ENCODE data around the gene ZAR1L. TPM values are rescaled to one million over a fixed set of nuclear protein-coding genes. Genes with fewer than 3 reads are reported as not detected.
A peak's percentile ranks its signal among the peaks of the same experiment; 100 is the strongest.
"Not testable (repeated sequence)": the region's sequence is repeated elsewhere in the genome, so short reads cannot be mapped to it uniquely, and the experiment has no call there.

The ZAR1L gene
- total RNA-seq (not detected), total RNA-seq (0 to 2.0 (median 0.11) reads per million in 172 experiments)
- not detected for polyA plus RNA-seq (2013, experiment 1 of 2)
- polyA plus RNA-seq (2013, experiment 2 of 2), result 0.04 TPM

- Histone ChIP-seq H3K27me3 (ENCODE audit: control insufficient read depth in 1 of 2, insufficient read depth in 2 of 2, low read length in 2 of 2) (no peaks in the 10 kb centered on the region), H3K27ac (ENCODE audit: low read depth in 1 of 2, low read length in 2 of 2) (peak within 1 kb of the TSS; percentile 99 to 100), H3K4me3 (ENCODE audit: low read length) (peak within 1 kb of the TSS; percentile 84), H3K9me3 (ENCODE audit: control insufficient read depth in 1 of 2, insufficient read depth in 1 of 2, low read length in 2 of 2) (no peaks in the 10 kb centered on the region), H3K4me1 (ENCODE audit: insufficient read depth, low read length) (peaks cover 15% of the 10 kb centered on the region), H3K36me3 (ENCODE audit: insufficient read depth, low read length) (no peaks in the 10 kb centered on the region)
- H3K4me1 Mint-ChIP-seq (ENCODE audit: low read depth), result peaks cover 16% of the 10 kb centered on the region
- no peak for TF ChIP-seq CTCF (IDR thresholded peaks at IDR 0.05)
- POLR2A ChIA-PET, result interaction anchor here (0.7 to 3.2 kb wide), 22 partner anchors 9 to 1503 kb away, joined by 3 to 83 read pairs (median 6); partner anchors contain the start of genes HSPH1, N4BP2L1, N4BP2L2 and PDS5B
- ATAC-seq (ENCODE audit: poor library complexity), result peak; percentile 94
- peak within 1 kb of the TSS; percentile 96 for H3K4me3 Mint-ChIP-seq
- CTCF ChIA-PET, result interaction anchor here (0.5 to 1.3 kb wide), 3 partner anchors 12 to 1227 kb away, joined by 3 to 4 read pairs (median 3); no protein-coding TSS in a partner anchor
- peak within 1 kb of the TSS; percentile 100 for H3K27ac Mint-ChIP-seq
- H3K36me3 Mint-ChIP-seq (ENCODE audit: low read depth), result peaks cover 13% of the 10 kb centered on the region
- intact Hi-C loops (cut with DNase I, micrococcal nuclease), result loop anchor here (2.0 to 10.0 kb wide), 8 partner anchors 111 to 1499 kb away; partner anchors contain the start of genes HSPH1 (in 1 of the 2), N4BP2L2 (in 1 of the 2), PDS5B (in 1 of the 2) and RFC3 (in 1 of the 2)
- H3K27me3 Mint-ChIP-seq, result no peaks in the 10 kb centered on the region
- peak; percentile 74 to 95 (median 82) for DNase-seq
- H3K9me3 Mint-ChIP-seq, result no peaks in the 10 kb centered on the region
Measured at GRCh38 chr13:32315238-32316027, at the start of gene ZAR1L, which contains the start of gene BRCA2. Gene ZAR1L (minus strand): TSS chr13:32315363. CDS start chr13:32311925, 3,438 bp downstream. Gene BRCA2 (plus strand): TSS chr13:32315508. CDS start chr13:32316461, 953 bp downstream.

- H3K9me3 ChIP-seq (ENCODE audit: control insufficient read depth in 1 of 2, insufficient read depth in 1 of 2, low read length in 2 of 2), result no peaks in the 10 kb centered on the region
- Mint-ChIP-seq H3K9me3 (no peaks in the 10 kb centered on the region), H3K27me3 (no peaks in the 10 kb centered on the region), H3K4me3 (no peak overlapping the region), H3K36me3 (ENCODE audit: low read depth) (no peaks in the 10 kb centered on the region), H3K27ac (no peak overlapping the region), H3K4me1 (ENCODE audit: low read depth) (no peaks in the 10 kb centered on the region)
- H3K4me1 ChIP-seq (ENCODE audit: insufficient read depth, low read length), result no peaks in the 10 kb centered on the region
- POLR2A ChIA-PET, result no interaction called here
- no peak for TF ChIP-seq CTCF (IDR thresholded peaks at IDR 0.05)
- no peaks in the 10 kb centered on the region for H3K36me3 ChIP-seq (ENCODE audit: insufficient read depth, low read length)
- intact Hi-C loops (cut with DNase I, micrococcal nuclease), result no loop called here
- DNase-seq (no peak), ATAC-seq (ENCODE audit: poor library complexity) (no peak)
- H3K27ac ChIP-seq (ENCODE audit: low read depth in 1 of 2, low read length in 2 of 2), result no peak overlapping the region
- no peak overlapping the region for H3K4me3 ChIP-seq (ENCODE audit: low read length)
- no peaks in the 10 kb centered on the region for H3K27me3 ChIP-seq (ENCODE audit: control insufficient read depth in 1 of 2, insufficient read depth in 2 of 2, low read length in 2 of 2)
- CTCF ChIA-PET, result no interaction called here
Measured at GRCh38 chr13:32362574-32362973, 47.4 kb upstream of the ZAR1L start.

GRCh38 chr13:32355935-32356334, 40.8 kb upstream of the ZAR1L start:
- H3K9me3 ChIP-seq (ENCODE audit: control insufficient read depth in 1 of 2, insufficient read depth in 1 of 2, low read length in 2 of 2); H3K27me3 ChIP-seq (ENCODE audit: control insufficient read depth in 1 of 2, insufficient read depth in 2 of 2, low read length in 2 of 2); H3K27me3 Mint-ChIP-seq; H3K4me1 ChIP-seq (ENCODE audit: insufficient read depth, low read length); ATAC-seq (ENCODE audit: poor library complexity); H3K27ac Mint-ChIP-seq; H3K27ac ChIP-seq (ENCODE audit: low read depth in 1 of 2, low read length in 2 of 2); CTCF ChIA-PET; H3K36me3 ChIP-seq (ENCODE audit: insufficient read depth, low read length); H3K4me3 ChIP-seq (ENCODE audit: low read length); DNase-seq; H3K9me3 Mint-ChIP-seq; POLR2A ChIA-PET; H3K4me1 Mint-ChIP-seq (ENCODE audit: low read depth); intact Hi-C loops (cut with DNase I, micrococcal nuclease); H3K36me3 Mint-ChIP-seq (ENCODE audit: low read depth); H3K4me3 Mint-ChIP-seq: not testable (repeated sequence)
